ENCODE data around the gene UQCR11.

UQCR11 gene

GRCh38 chr19:1570836-1571235, 34.4 kb downstream of the UQCR11 start:
- Histone ChIP-seq H3K36me3 (replicated peaks; ENCODE audit: low read depth, low read length) (no peaks in the 10 kb centered on the region), H3K4me3 (ENCODE audit: low read length) (no peak overlapping the region), H3K9me3 (ENCODE audit: insufficient read depth, low read length) (no peaks in the 10 kb centered on the region), H4K20me1 (ENCODE audit: insufficient read depth, low read length) (no peaks in the 10 kb centered on the region), H2AFZ (ENCODE audit: low read depth, low read length) (no peak overlapping the region), H3K27ac (ENCODE audit: low read length) (no peak overlapping the region), H3K4me1 (ENCODE audit: low read length) (no peaks in the 10 kb centered on the region), H3K79me2 (ENCODE audit: low read length) (no peaks in the 10 kb centered on the region), H3K4me2 (ENCODE audit: low read length) (no peak overlapping the region), H3K27me3 (ENCODE audit: low read depth, low read length) (no peaks in the 10 kb centered on the region), H3K9ac (ENCODE audit: low read length) (no peak overlapping the region)
- TF ChIP-seq EZH2phosphoT487 (IDR thresholded peaks at IDR 0.05; ENCODE audit: low read depth) (no peak), CTCF (IDR thresholded peaks at IDR 0.05; ENCODE audit: low read depth, low read length) (no peak)

DNA sequence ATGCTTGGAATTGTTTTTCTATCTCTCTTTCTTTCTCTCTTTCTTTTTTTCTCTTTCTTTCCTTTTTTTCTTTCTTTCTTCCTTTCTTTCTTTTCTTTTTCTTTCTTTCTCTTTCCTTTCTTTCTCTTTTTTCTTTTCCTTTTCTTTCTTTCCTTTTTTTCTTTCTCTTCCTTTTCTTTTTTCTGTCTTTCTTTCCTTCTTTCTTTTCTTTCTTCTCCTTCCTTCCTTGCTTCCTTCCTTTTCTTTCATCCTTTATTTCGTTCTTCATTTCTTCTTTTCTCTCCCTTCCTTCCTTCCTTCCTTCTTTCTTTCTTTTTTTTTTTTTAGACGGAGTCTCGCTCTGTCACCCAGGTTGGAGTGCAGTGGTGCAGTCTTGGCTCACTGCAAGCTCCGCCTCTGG, 35.3 kb downstream of the UQCR11 start:
- no peak overlapping the region for H2AFZ ChIP-seq (ENCODE audit: low read depth, low read length)
- no peak overlapping the region for H3K9ac ChIP-seq (ENCODE audit: low read length)
- H3K36me3 ChIP-seq (replicated peaks; ENCODE audit: low read depth, low read length): no peaks in the 10 kb centered on the region
- H4K20me1 ChIP-seq (ENCODE audit: insufficient read depth, low read length): no peaks in the 10 kb centered on the region
- H3K4me1 ChIP-seq (ENCODE audit: low read length): no peaks in the 10 kb centered on the region
- H3K4me3 ChIP-seq (ENCODE audit: low read length): no peak overlapping the region
- no peak overlapping the region for H3K4me2 ChIP-seq (ENCODE audit: low read length)
- no peaks in the 10 kb centered on the region for H3K9me3 ChIP-seq (ENCODE audit: insufficient read depth, low read length)
- H3K27me3 ChIP-seq (ENCODE audit: low read depth, low read length): no peaks in the 10 kb centered on the region
- no peak overlapping the region for H3K27ac ChIP-seq (ENCODE audit: low read length)
- no peaks in the 10 kb centered on the region for H3K79me2 ChIP-seq (ENCODE audit: low read length)
- TF ChIP-seq CTCF (IDR thresholded peaks at IDR 0.05; ENCODE audit: low read depth, low read length) (no peak), EZH2phosphoT487 (IDR thresholded peaks at IDR 0.05; ENCODE audit: low read depth) (no peak)

- H4K20me1 ChIP-seq (ENCODE audit: insufficient read depth, low read length): no peaks in the 10 kb centered on the region
- no peaks in the 10 kb centered on the region for H3K36me3 ChIP-seq (replicated peaks; ENCODE audit: low read depth, low read length)
- TF ChIP-seq CTCF (IDR thresholded peaks at IDR 0.05; ENCODE audit: low read depth, low read length): no peak
- TF ChIP-seq EZH2phosphoT487 (IDR thresholded peaks at IDR 0.05; ENCODE audit: low read depth): no peak
- no peak within 1 kb of the TSS for H3K4me3 ChIP-seq (ENCODE audit: low read length)
- no peak within 1 kb of the TSS for H3K9ac ChIP-seq (ENCODE audit: low read length)
- no peaks in the 10 kb centered on the region for H3K79me2 ChIP-seq (ENCODE audit: low read length)
- no peak within 1 kb of the TSS for H2AFZ ChIP-seq (ENCODE audit: low read depth, low read length)
- no peaks in the 10 kb centered on the region for H3K9me3 ChIP-seq (ENCODE audit: insufficient read depth, low read length)
- no peak within 1 kb of the TSS for H3K27ac ChIP-seq (ENCODE audit: low read length)
- H3K27me3 ChIP-seq (ENCODE audit: low read depth, low read length): no peaks in the 10 kb centered on the region
- no peak within 1 kb of the TSS for H3K4me2 ChIP-seq (ENCODE audit: low read length)
- no peaks in the 10 kb centered on the region for H3K4me1 ChIP-seq (ENCODE audit: low read length)
These were observed 36.8 kb downstream of the UQCR11 start, which contains the start of gene MEX3D for GRCh38 chr19:1568320-1569019. MEX3D (minus strand) TSS chr19:1568325; CDS start chr19:1568058, 267 bp downstream.

- Histone ChIP-seq H3K4me3 (ENCODE audit: low read length) (no peak overlapping the region), H3K4me2 (ENCODE audit: low read length) (no peak overlapping the region)
- TF ChIP-seq CTCF (IDR thresholded peaks at IDR 0.05; ENCODE audit: low read depth, low read length): no peak
- TF ChIP-seq EZH2phosphoT487 (IDR thresholded peaks at IDR 0.05; ENCODE audit: low read depth): no peak
These were observed 37.4 kb downstream of the UQCR11 start for GRCh38 chr19:1567848-1568227.

More at GRCh38 chr19:1567848-1568227, 37.4 kb downstream of the UQCR11 start:
- H3K9me3 ChIP-seq (ENCODE audit: insufficient read depth, low read length): no peaks in the 10 kb centered on the region
- H2AFZ ChIP-seq (ENCODE audit: low read depth, low read length): no peak overlapping the region
- no peaks in the 10 kb centered on the region for H3K27me3 ChIP-seq (ENCODE audit: low read depth, low read length)
- no peaks in the 10 kb centered on the region for H3K36me3 ChIP-seq (replicated peaks; ENCODE audit: low read depth, low read length)
- H3K9ac ChIP-seq (ENCODE audit: low read length): no peak overlapping the region
- no peaks in the 10 kb centered on the region for H3K4me1 ChIP-seq (ENCODE audit: low read length)
- H3K27ac ChIP-seq (ENCODE audit: low read length): no peak overlapping the region
- no peaks in the 10 kb centered on the region for H3K79me2 ChIP-seq (ENCODE audit: low read length)
- H4K20me1 ChIP-seq (ENCODE audit: insufficient read depth, low read length): no peaks in the 10 kb centered on the region
